Measurements from ENCODE around the gene SFI1. TPM values are rescaled to one million over a fixed set of nuclear protein-coding genes. Genes with fewer than 3 reads are reported as not detected.

SFI1 gene
- total and polyA plus RNA-seq, 2 of the 4 experiments (the other 2 are of a cell fraction) = 9.9 to 12.0 TPM

GRCh38 chr22:31509061-31509762, 12.9 kb downstream of the SFI1 start:
- H3K4ac ChIP-seq (ENCODE audit: low read depth, low read length) = no peak overlapping the region
- H4K91ac ChIP-seq (ENCODE audit: insufficient read depth, low read depth, low read length) = no peak overlapping the region
- BruUV-seq (replicated peaks) = no TSS peak
- H4K20me1 ChIP-seq (ENCODE audit: insufficient read depth, low read length) = no peaks in the 10 kb centered on the region
- H2BK20ac ChIP-seq (ENCODE audit: low read depth, low read length) = no peak overlapping the region
- H3K14ac ChIP-seq (replicated peaks; ENCODE audit: low read depth, low read length) = no peak overlapping the region
- ATAC-seq (ENCODE audit: low read depth) (no peak), DNase-seq (peak; percentile 59)
- H2BK15ac ChIP-seq (ENCODE audit: low read depth, low read length) = no peak overlapping the region
- no peak overlapping the region for H3K27ac ChIP-seq (ENCODE audit: insufficient read depth, low read length)
- H3K9me1 ChIP-seq (ENCODE audit: insufficient read depth, low read length) = no peaks in the 10 kb centered on the region
- H3K27me3 ChIP-seq (ENCODE audit: control insufficient read depth, insufficient read depth, low read length) = no peaks in the 10 kb centered on the region
- dilution Hi-C loops (cut with HindIII; ENCODE audit: low sequenced_read_pairs, unreplicated experiment) = no loop called here
- H4K5ac ChIP-seq (ENCODE audit: low read depth, low read length) = no peak overlapping the region
- H3K56ac ChIP-seq (ENCODE audit: extremely low read depth, insufficient read depth, low read length) = no peak overlapping the region
- H3K9me3 ChIP-seq (ENCODE audit: control insufficient read depth, insufficient read depth, low read length) = peaks cover 2% of the 10 kb centered on the region; the same call in 1 of the 2 replicates
- ChIA-PET POLR2A (ENCODE audit: unreplicated experiment) (no interaction called here), CTCF (no interaction called here)
- intact Hi-C loops (cut with micrococcal nuclease) = no loop called here
- in situ Hi-C loops (cut with MboI; ENCODE audit: low sequenced_read_pairs) = no loop called here
- peaks cover 13 to 34% of the 10 kb centered on the region in 2 experiments for H3K79me1 ChIP-seq (ENCODE audit: low read depth in 1 of 2, low read length in 2 of 2)
- no peak overlapping the region for H2AFZ ChIP-seq (replicated peaks; ENCODE audit: low read length, poor library complexity)
- peaks cover 2% of the 10 kb centered on the region; the same call in 1 of the 2 replicates for H3K4me1 ChIP-seq (ENCODE audit: control insufficient read depth, insufficient read depth, low read length)
- no peak overlapping the region for H2AK9ac ChIP-seq (replicated peaks; ENCODE audit: low read depth, low read length, poor library complexity)
- H3K4me3 ChIP-seq (ENCODE audit: insufficient read depth, low read depth, low read length) = no peak overlapping the region
- H3K4me2 ChIP-seq (ENCODE audit: low read depth, low read length) = no peak overlapping the region
- no peak overlapping the region for H2BK120ac ChIP-seq (ENCODE audit: low read depth, low read length)
- no peak for TF ChIP-seq FOS (IDR thresholded peaks at IDR 0.05; ENCODE audit: low read depth, low read length)
- TF ChIP-seq, protein P1, sequence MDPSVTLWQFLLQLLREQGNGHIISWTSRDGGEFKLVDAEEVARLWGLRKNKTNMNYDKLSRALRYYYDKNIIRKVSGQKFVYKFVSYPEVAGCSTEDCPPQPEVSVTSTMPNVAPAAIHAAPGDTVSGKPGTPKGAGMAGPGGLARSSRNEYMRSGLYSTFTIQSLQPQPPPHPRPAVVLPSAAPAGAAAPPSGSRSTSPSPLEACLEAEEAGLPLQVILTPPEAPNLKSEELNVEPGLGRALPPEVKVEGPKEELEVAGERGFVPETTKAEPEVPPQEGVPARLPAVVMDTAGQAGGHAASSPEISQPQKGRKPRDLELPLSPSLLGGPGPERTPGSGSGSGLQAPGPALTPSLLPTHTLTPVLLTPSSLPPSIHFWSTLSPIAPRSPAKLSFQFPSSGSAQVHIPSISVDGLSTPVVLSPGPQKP (IDR thresholded peaks at IDR 0.05; ENCODE audit: borderline replicate concordance, low read depth, low read length) = no peak
- TF ChIP-seq RCOR1 (IDR thresholded peaks at IDR 0.05; ENCODE audit: insufficient replicate concordance, low read length) = no peak
- TF ChIP-seq NFE2L2 (IDR thresholded peaks at IDR 0.05; ENCODE audit: low read depth, low read length) = no peak
- TF ChIP-seq MAFK (IDR thresholded peaks at IDR 0.05; ENCODE audit: low read depth, low read length) = no peak
- no peak for TF ChIP-seq MAZ (IDR thresholded peaks at IDR 0.05; ENCODE audit: borderline replicate concordance, low read depth, low read length)
- no peak for TF ChIP-seq CEBPB (IDR thresholded peaks at IDR 0.05; ENCODE audit: low read depth, low read length)
- TF ChIP-seq CTCF (conservative IDR thresholded peaks at IDR 0.05; ENCODE audit: low read depth, low read length) = no peak
- H2AK5ac ChIP-seq (ENCODE audit: low read depth, low read length) = no peak overlapping the region
- no peak overlapping the region for H3K18ac ChIP-seq (ENCODE audit: low read depth, low read length)
- WGBS, 2 experiments (ENCODE audit: extremely low coverage in 2 of 2, insufficient read length in 1 of 2) = no CpG with 5 or more reads among the region's 6 CpGs
- H2BK5ac ChIP-seq (ENCODE audit: low read depth, low read length, poor library complexity, severe bottlenecking) = no peak overlapping the region
- H3K36me3 ChIP-seq (ENCODE audit: control insufficient read depth, insufficient read depth, low read length) = no peaks in the 10 kb centered on the region; the same call in 1 of the 2 replicates
- H3K9ac ChIP-seq (ENCODE audit: low read depth, low read length) = no peak overlapping the region
- H3K23ac ChIP-seq (ENCODE audit: low read depth, low read length) = no peak overlapping the region
- H4K8ac ChIP-seq (ENCODE audit: low read depth in 2 of 2, low read length in 2 of 2) = no peak overlapping the region

Measured in IMR-90 (cell line).